Left kidney (tissue), 8 donors: ENCODE measurements around the gene DEPDC7. TPM values are rescaled to one million over a fixed set of nuclear protein-coding genes. Genes with fewer than 3 reads are reported as not detected.
A peak's percentile ranks its signal among the peaks of the same experiment; 100 is the strongest.
"Not testable (repeated sequence)": the region's sequence is repeated elsewhere in the genome, so short reads cannot be mapped to it uniquely, and the experiment has no call there.

Source experiments
- DNase-seq: peaks from one replicate; pipeline ENCODE4 v3.0.0-alpha.2; 2013
- long read RNA-seq, 8 donors: transcript quantifications; one replicate each; lab custom pipeline, GENCODE V29; 2026
- polyA plus RNA-seq: library from polyadenylated mRNA; unstranded; fragments of 120-200 nt; gene quantifications from one replicate; pipeline ENCODE4 v1.2.1, GENCODE V29; 2013; ENCODE audit not compliant: insufficient read length

Gene DEPDC7
- polyA plus RNA-seq = 8.6 TPM
- long read RNA-seq, donor 1, partial matches to known transcripts = 0 of 3 reads
- long read RNA-seq, donor 1, other reads (novel, unspliced or antisense) = 0 of 3 reads
- long read RNA-seq, donor 2, partial matches to known transcripts = 0 of 3 reads
- long read RNA-seq, donor 2, other reads (novel, unspliced or antisense) = 0 of 3 reads
- long read RNA-seq, donor 3 = 0 reads
- long read RNA-seq, donor 4 = 0 reads
- long read RNA-seq, donor 5, partial matches to known transcripts = 0 of 1 reads
- long read RNA-seq, donor 5, other reads (novel, unspliced or antisense) = 0 of 1 reads
- long read RNA-seq, donor 6, partial matches to known transcripts = 0 of 2 reads
- long read RNA-seq, donor 6, other reads (novel, unspliced or antisense) = 0 of 2 reads
- long read RNA-seq, donor 7, partial matches to known transcripts = 0 of 3 reads
- long read RNA-seq, donor 7, other reads (novel, unspliced or antisense) = 0 of 3 reads
- long read RNA-seq, donor 8 = 0 reads

GRCh38 chr11:33015621-33016551 is at the start of gene DEPDC7:
TSS of gene DEPDC7 (plus strand) at chr11:33015878. CDS start at chr11:33015956, 78 bp downstream.
- DNase-seq = peak; percentile 93

- DNase-seq = no peak
Observed at GRCh38 chr11:32968541-32968940, 47.1 kb upstream of the DEPDC7 start.

GRCh38 chr11:32972233-32972632 is 43.4 kb upstream of the DEPDC7 start:
- not testable (repeated sequence) for DNase-seq

- no peak for DNase-seq
Observed at GRCh38 chr11:32972781-32973180, 42.9 kb upstream of the DEPDC7 start.

- no peak for DNase-seq
Observed at GRCh38 chr11:32982626-32983025, 33.1 kb upstream of the DEPDC7 start.

- DNase-seq = no peak
Observed at GRCh38 chr11:32983506-32983905, 32.2 kb upstream of the DEPDC7 start.

GRCh38 chr11:32985600-32985999 is 30.1 kb upstream of the DEPDC7 start:
- no peak for DNase-seq

GRCh38 chr11:32987851-32988250 is 27.8 kb upstream of the DEPDC7 start:
- no peak for DNase-seq

GRCh38 chr11:32990481-32990880 is 25.2 kb upstream of the DEPDC7 start:
- no peak for DNase-seq

GRCh38 chr11:32991427-32991826 is 24.3 kb upstream of the DEPDC7 start:
- DNase-seq = no peak

GRCh38 chr11:32991898-32992297 is 23.8 kb upstream of the DEPDC7 start:
- no peak for DNase-seq

- no peak for DNase-seq
Observed at GRCh38 chr11:33000181-33000580, 15.5 kb upstream of the DEPDC7 start.

GRCh38 chr11:33001281-33001680 is 14.4 kb upstream of the DEPDC7 start:
- no peak for DNase-seq

- DNase-seq = no peak
Observed at GRCh38 chr11:33001751-33002542, 13.7 kb upstream of the DEPDC7 start.

GRCh38 chr11:33005175-33005574 is 10.5 kb upstream of the DEPDC7 start:
- DNase-seq = no peak

GRCh38 chr11:33006010-33006409 is 9.7 kb upstream of the DEPDC7 start:
- no peak for DNase-seq

GRCh38 chr11:33013755-33014154 is 1.9 kb upstream of the DEPDC7 start:
- no peak for DNase-seq

GRCh38 chr11:33016654-33017053 is 976 bp downstream of the DEPDC7 start:
- DNase-seq = no peak

- no peak for DNase-seq
Observed at GRCh38 chr11:33017478-33017877, 1.8 kb downstream of the DEPDC7 start.

- no peak for DNase-seq
Observed at GRCh38 chr11:33017965-33018364, 2.3 kb downstream of the DEPDC7 start.

GRCh38 chr11:33018840-33019239 is 3.2 kb downstream of the DEPDC7 start:
- no peak for DNase-seq

- DNase-seq = no peak
Observed at GRCh38 chr11:33021501-33021900, 5.8 kb downstream of the DEPDC7 start.
